ENCODE results near the gene EBNA1BP2.

DNA sequence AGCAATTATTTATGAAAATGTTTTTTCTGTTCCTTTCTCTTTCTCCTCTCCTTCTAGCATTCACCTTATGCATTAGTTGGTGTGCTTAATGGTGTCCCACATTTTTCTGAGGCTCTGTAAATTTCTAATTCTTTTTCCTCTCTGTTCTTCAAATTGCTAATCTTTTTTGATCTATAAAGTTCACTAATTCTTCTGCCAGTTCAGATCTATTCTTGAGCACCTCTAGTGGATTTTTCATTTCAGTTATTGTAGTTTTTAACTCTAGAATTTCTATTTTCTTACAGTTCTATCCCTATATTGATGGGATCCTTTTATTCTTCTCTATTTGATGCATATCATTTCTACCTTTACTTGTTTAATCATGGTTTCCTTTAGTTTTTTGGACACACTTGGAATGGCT lies 22.4 kb upstream of the EBNA1BP2 start:
- TF ChIP-seq MYNN (CRISPR knock-in tag; IDR thresholded peaks at IDR 0.05; ENCODE audit: low read depth), result no peak
- TF ChIP-seq SP2 (CRISPR knock-in tag; IDR thresholded peaks at IDR 0.05), result no peak
- TF ChIP-seq ZZZ3 (CRISPR knock-in tag; IDR thresholded peaks at IDR 0.05; ENCODE audit: borderline replicate concordance), result no peak
- TF ChIP-seq, protein P1, sequence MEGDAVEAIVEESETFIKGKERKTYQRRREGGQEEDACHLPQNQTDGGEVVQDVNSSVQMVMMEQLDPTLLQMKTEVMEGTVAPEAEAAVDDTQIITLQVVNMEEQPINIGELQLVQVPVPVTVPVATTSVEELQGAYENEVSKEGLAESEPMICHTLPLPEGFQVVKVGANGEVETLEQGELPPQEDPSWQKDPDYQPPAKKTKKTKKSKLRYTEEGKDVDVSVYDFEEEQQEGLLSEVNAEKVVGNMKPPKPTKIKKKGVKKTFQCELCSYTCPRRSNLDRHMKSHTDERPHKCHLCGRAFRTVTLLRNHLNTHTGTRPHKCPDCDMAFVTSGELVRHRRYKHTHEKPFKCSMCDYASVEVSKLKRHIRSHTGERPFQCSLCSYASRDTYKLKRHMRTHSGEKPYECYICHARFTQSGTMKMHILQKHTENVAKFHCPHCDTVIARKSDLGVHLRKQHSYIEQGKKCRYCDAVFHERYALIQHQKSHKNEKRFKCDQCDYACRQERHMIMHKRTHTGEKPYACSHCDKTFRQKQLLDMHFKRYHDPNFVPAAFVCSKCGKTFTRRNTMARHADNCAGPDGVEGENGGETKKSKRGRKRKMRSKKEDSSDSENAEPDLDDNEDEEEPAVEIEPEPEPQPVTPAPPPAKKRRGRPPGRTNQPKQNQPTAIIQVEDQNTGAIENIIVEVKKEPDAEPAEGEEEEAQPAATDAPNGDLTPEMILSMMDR (CRISPR knock-in tag; IDR thresholded peaks at IDR 0.05), result no peak
- no peak for TF ChIP-seq ETV5 (CRISPR knock-in tag; IDR thresholded peaks at IDR 0.05; ENCODE audit: borderline replicate concordance)
- no peak for TF ChIP-seq ZNF780A (CRISPR knock-in tag; IDR thresholded peaks at IDR 0.05)
